ENCODE measurements around the gene SUMO1. TPM values are rescaled to one million over a fixed set of nuclear protein-coding genes. Genes with fewer than 3 reads are reported as not detected.

SUMO1 gene
- total and polyA plus RNA-seq, 9 of the 15 experiments (the other 6 are each of a cell fraction or from before 2014, with no cell fraction given) = 63.7 to 292 (median 92.0) TPM

DNA sequence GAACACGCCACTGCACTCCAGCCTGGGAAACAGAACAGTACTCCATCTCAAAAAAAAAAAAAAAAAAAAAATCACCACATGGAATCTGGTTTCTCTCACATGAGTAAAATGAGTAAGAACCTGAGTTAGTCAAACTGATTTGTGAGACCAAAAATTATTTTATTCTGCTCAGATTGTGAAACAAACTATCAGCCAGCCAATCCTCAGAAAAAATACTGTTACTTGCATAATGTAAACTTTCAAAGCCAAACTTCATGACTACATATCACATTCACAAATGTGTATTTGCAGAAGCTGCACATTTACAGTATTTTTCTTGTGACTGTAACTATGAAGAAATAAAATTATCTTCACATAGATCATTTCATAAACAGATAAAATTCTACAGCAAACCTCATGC is 23.2 kb downstream of the SUMO1 start:
- Histone ChIP-seq H2AFZ (ENCODE audit: low read depth, low read length) (no peak overlapping the region), H3K9ac (ENCODE audit: insufficient read depth in 1 of 2, low read depth in 2 of 2, low read length in 2 of 2) (no peak overlapping the region), H3K4me3 (no peak overlapping the region), H3K4me2 (ENCODE audit: insufficient read depth, low read length) (no peak overlapping the region), H3K9me1 (ENCODE audit: control insufficient read depth, insufficient read depth, low read length) (no peaks in the 10 kb centered on the region), H3K27me3 (ENCODE audit: control insufficient read depth in 2 of 2, insufficient read depth in 2 of 2, low read length in 2 of 2) (no peaks in the 10 kb centered on the region), H3K4me1 (replicated peaks in 1 of 2; ENCODE audit: control insufficient read depth in 2 of 2, insufficient read depth in 2 of 2, low read length in 2 of 2) (no peaks in the 10 kb centered on the region; a peak in 1 of 5 replicates), H3K36me3 (ENCODE audit: control insufficient read depth, insufficient read depth, low read length) (peaks cover 38% of the 10 kb centered on the region; the same call in 1 of the 3 replicates), H3K79me2 (ENCODE audit: control insufficient read depth, insufficient read depth, low read length) (peaks cover 35% of the 10 kb centered on the region), H4K20me1 (replicated peaks; ENCODE audit: control insufficient read depth, insufficient read depth, low read length) (no peaks in the 10 kb centered on the region), H3K27ac (ENCODE audit: extremely low read depth, low read depth, low read length) (no peak overlapping the region), H3K9me3 (replicated peaks; ENCODE audit: control insufficient read depth, insufficient read depth, low read depth, low read length) (no peaks in the 10 kb centered on the region)
- 100% methylated on average over 1 of the region's 1 CpG for WGBS (ENCODE audit: insufficient coverage, low coverage, missing lambda C conversion rate)
- BruUV-seq (replicated peaks) = no TSS peak
- ChIA-PET POLR2A (no interaction called here), CTCF (ENCODE audit: low intra/inter-chr PET ratio) (no interaction called here)
- intact Hi-C loops (cut with micrococcal nuclease) = no loop called here
- DNase-seq (ENCODE audit: extremely low read depth in 1 of 4, low spot score in 3 of 4) (no peak), ATAC-seq (no peak), FAIRE-seq (no peak)
- in situ Hi-C loops (cut with MboI) = no loop called here
- TF ChIP-seq PCBP1 (IDR thresholded peaks at IDR 0.05; ENCODE audit: low read depth, low read length, poor library complexity, severe bottlenecking) (no peak), CREBBP (IDR thresholded peaks at IDR 0.05; ENCODE audit: low read depth, low read length) (no peak), HNRNPLL (IDR thresholded peaks at IDR 0.05; ENCODE audit: low read depth, low read length, poor library complexity, severe bottlenecking) (no peak), ARID4B (CRISPR knock-in tag; IDR thresholded peaks at IDR 0.05) (no peak), ZNF583 (CRISPR knock-in tag; IDR thresholded peaks at IDR 0.05) (no peak)

All from K562 (cell line).